Upper lobe of right lung (tissue), 1 donor: ENCODE results near the gene ERC2. TPM values are rescaled to one million over a fixed set of nuclear protein-coding genes. Genes with fewer than 3 reads are reported as not detected.

Experiments used
- ATAC-seq: fragments of 200-7000 bp; cut with Tn5 transposase; one replicate; pipeline ENCODE4 v1.9.1; 2020; ENCODE audit warnings: mild to moderate bottlenecking, moderate library complexity
- DNase-seq: peaks from one replicate; pipeline ENCODE4 v3.0.0-alpha.2; 2020
- H3K27ac ChIP-seq: fragments of 200-600 bp; one replicate; pipeline ENCODE4 v1.8.0; 2022
- H3K27me3 ChIP-seq: fragments of 200-600 bp; one replicate; pipeline ENCODE4 v1.8.0; 2022; ENCODE audit warnings: mild to moderate bottlenecking
- H3K36me3 ChIP-seq: fragments of 200-600 bp; one replicate; pipeline ENCODE4 v1.8.0; 2022
- H3K4me1 ChIP-seq: fragments of 200-600 bp; one replicate; pipeline ENCODE4 v1.8.0; 2022
- H3K4me3 ChIP-seq: fragments of 200-600 bp; one replicate; pipeline ENCODE4 v1.8.0; 2022; ENCODE audit warnings: mild to moderate bottlenecking
- H3K9me3 ChIP-seq: fragments of 200-600 bp; one replicate; pipeline ENCODE4 v1.8.0; 2022
- CTCF ChIP-seq: fragments of 200-600 bp; IDR thresholded peaks from one replicate; pipeline ENCODE4 v1.8.0; 2022; ENCODE audit warnings: antibody characterized with exemption
- intact Hi-C: fragments of 100-400 bp; cut with DNase I; formaldehyde crosslinking; loops from one replicate; pipeline ENCODE4 v1.11.0; 2022
- total RNA-seq: library from RNA; stranded (reverse); fragmentation: NEBNext Ultra II Directional; extraction: Animal tissue kit (Norgen Biotek cat#: 25700); gene quantifications from one replicate; pipeline ENCODE4 v1.2.1, GENCODE V29; 2021
- donor health status: DM: no; HTN: yes; CAD: no; lungs with severe emphysema.

The ERC2 gene
- total RNA-seq, 1 donor from 2014 or later, result 1.4 TPM

DNA sequence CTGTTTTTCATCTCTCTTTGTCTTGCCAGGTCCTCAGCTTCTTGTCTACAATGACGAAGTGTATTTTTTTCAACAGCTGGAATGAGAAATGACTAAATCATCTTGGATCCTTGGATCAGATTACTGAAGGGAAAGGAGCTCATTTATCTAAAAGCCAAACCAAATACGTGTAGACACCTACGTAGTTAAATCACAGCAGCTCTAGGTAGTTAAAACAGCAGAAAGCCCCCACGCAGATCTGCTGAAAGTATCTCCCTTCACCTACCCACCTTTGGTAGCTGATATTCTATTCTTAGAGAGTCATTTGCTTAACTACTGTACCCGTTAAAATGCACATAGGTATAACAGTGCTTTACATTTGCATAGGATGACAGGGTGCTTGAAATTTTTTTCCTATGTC, 875.7 kb downstream of the ERC2 start:
- intact Hi-C loops, result no loop called here
- no peak for TF ChIP-seq CTCF
- Histone ChIP-seq H3K4me1 (no peaks in the 10 kb centered on the region), H3K9me3 (no peaks in the 10 kb centered on the region), H3K27ac (no peak overlapping the region), H3K27me3 (no peaks in the 10 kb centered on the region), H3K4me3 (no peak overlapping the region), H3K36me3 (no peaks in the 10 kb centered on the region)
- no peak for DNase-seq
- ATAC-seq, result no peak

GRCh38 chr3:55591888-55592287, 876.4 kb downstream of the ERC2 start:
- ATAC-seq (no peak), DNase-seq (no peak)
- intact Hi-C loops, result no loop called here
- Histone ChIP-seq H3K9me3 (no peaks in the 10 kb centered on the region), H3K27ac (no peak overlapping the region), H3K4me3 (no peak overlapping the region), H3K27me3 (no peaks in the 10 kb centered on the region), H3K4me1 (no peaks in the 10 kb centered on the region), H3K36me3 (no peaks in the 10 kb centered on the region)
- no peak for TF ChIP-seq CTCF

GRCh38 chr3:55588146-55588765, 880.0 kb downstream of the ERC2 start:
- no peaks in the 10 kb centered on the region for H3K27me3 ChIP-seq
- no peak for ATAC-seq
- no peaks in the 10 kb centered on the region for H3K9me3 ChIP-seq
- TF ChIP-seq CTCF, result no peak
- no peak overlapping the region for H3K4me3 ChIP-seq
- no peaks in the 10 kb centered on the region for H3K36me3 ChIP-seq
- intact Hi-C loops, result no loop called here
- H3K4me1 ChIP-seq, result no peaks in the 10 kb centered on the region
- no peak overlapping the region for H3K27ac ChIP-seq
- DNase-seq, result no peak

DNA sequence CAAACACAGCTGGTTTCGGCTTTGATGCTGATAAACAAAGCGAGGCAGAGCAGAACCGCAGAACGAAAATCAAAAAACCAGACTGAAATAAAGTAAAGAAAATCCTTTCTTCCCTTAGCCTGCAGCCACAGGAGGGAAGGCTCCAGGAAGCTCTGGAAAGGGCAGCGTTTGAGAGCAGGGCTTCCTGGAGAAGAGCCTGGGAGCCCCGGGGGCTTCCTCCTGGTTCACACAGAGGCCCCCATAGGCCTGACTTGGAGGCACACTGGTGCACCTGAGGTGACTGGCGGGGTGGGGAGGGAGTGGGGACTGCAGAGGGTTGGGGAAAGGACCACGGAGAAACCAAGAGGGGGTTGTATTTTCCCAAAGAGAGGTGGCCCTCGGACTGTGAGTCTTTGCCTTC, 882.4 kb downstream of the ERC2 start:
- no peaks in the 10 kb centered on the region for H3K36me3 ChIP-seq
- TF ChIP-seq CTCF, result no peak
- H3K4me3 ChIP-seq, result no peak overlapping the region
- intact Hi-C loops, result no loop called here
- no peak for ATAC-seq
- no peak for DNase-seq
- H3K9me3 ChIP-seq, result no peaks in the 10 kb centered on the region
- H3K27ac ChIP-seq, result no peak overlapping the region
- H3K4me1 ChIP-seq, result no peaks in the 10 kb centered on the region
- no peaks in the 10 kb centered on the region for H3K27me3 ChIP-seq

GRCh38 chr3:55584716-55585368, 883.4 kb downstream of the ERC2 start:
- no peaks in the 10 kb centered on the region for H3K27me3 ChIP-seq
- no peak for TF ChIP-seq CTCF
- no peak for DNase-seq
- H3K36me3 ChIP-seq, result no peaks in the 10 kb centered on the region
- ATAC-seq, result no peak
- no peaks in the 10 kb centered on the region for H3K4me1 ChIP-seq
- no peak overlapping the region for H3K27ac ChIP-seq
- no peak overlapping the region for H3K4me3 ChIP-seq
- intact Hi-C loops, result no loop called here
- no peaks in the 10 kb centered on the region for H3K9me3 ChIP-seq

- TF ChIP-seq CTCF, result no peak
- intact Hi-C loops, result no loop called here
- DNase-seq (no peak), ATAC-seq (no peak)
- Histone ChIP-seq H3K27me3 (no peaks in the 10 kb centered on the region), H3K27ac (no peak overlapping the region), H3K4me3 (no peak overlapping the region), H3K36me3 (no peaks in the 10 kb centered on the region), H3K4me1 (no peaks in the 10 kb centered on the region), H3K9me3 (no peaks in the 10 kb centered on the region)
These were observed 884.2 kb downstream of the ERC2 start for GRCh38 chr3:55584030-55584429.
